K562 (cell line): Measurements from ENCODE around the gene CYTH4. TPM values are rescaled to one million over a fixed set of nuclear protein-coding genes. Genes with fewer than 3 reads are reported as not detected.

Experiments
- BRF2 ChIP-seq: IDR thresholded peaks from 3 replicates; pipeline ENCODE4 v1.6.1; 2011; ENCODE audit warnings: borderline replicate concordance, mild to moderate bottlenecking; ENCODE audit not compliant: insufficient read length, insufficient read depth
- FOS ChIP-seq: IDR thresholded peaks from 3 replicates; pipeline ENCODE4 v1.6.1; 2011; ENCODE audit not compliant: insufficient read length; ENCODE audit errors: extremely low read depth
- HDAC3 ChIP-seq: fragments of 450-650 bp; IDR thresholded peaks from 2 replicates; pipeline ENCODE4 v1.6.1; 2018; ENCODE audit warnings: borderline replicate concordance, mild to moderate bottlenecking, moderate library complexity; ENCODE audit not compliant: partially characterized antibody
- HMBOX1 ChIP-seq: sonication (generic); IDR thresholded peaks from 2 replicates; pipeline ENCODE4 v1.6.1; 2016
- HMGN3 ChIP-seq: IDR thresholded peaks from 2 replicates; pipeline ENCODE4 v1.6.1; 2011; ENCODE audit warnings: borderline replicate concordance, low read depth, mild to moderate bottlenecking, mixed read lengths, low read length; ENCODE audit not compliant: insufficient read length; ENCODE audit errors: extremely low read depth
- HNRNPL ChIP-seq: fragments of 200-400 bp; formaldehyde crosslinking; IDR thresholded peaks from 2 replicates; pipeline ENCODE4 v1.6.1; 2017; ENCODE audit warnings: low read depth, mild to moderate bottlenecking, low read length
- NR3C1 ChIP-seq: sonication (generic); formaldehyde crosslinking; IDR thresholded peaks from 2 replicates; pipeline ENCODE4 v1.8.1; 2022; ENCODE audit warnings: missing genetic modification reagents
- PRPF4 ChIP-seq: fragments of 200-400 bp; formaldehyde crosslinking; IDR thresholded peaks from one replicate; pipeline ENCODE4 v1.6.1; 2017; ENCODE audit warnings: low read length, low read depth, mild to moderate bottlenecking; ENCODE audit not compliant: insufficient read depth, poor library complexity, severe bottlenecking
- PTTG1 ChIP-seq: fragments of 450-650 bp; IDR thresholded peaks from 2 replicates; pipeline ENCODE4 v1.6.1; 2016; ENCODE audit warnings: low read depth, mild to moderate bottlenecking, missing genetic modification characterization, missing compliant biosample characterization
- SNIP1 ChIP-seq: fragments of 450-650 bp; IDR thresholded peaks from 2 replicates; pipeline ENCODE4 v1.7.1; 2017; ENCODE audit warnings: low read depth, mild to moderate bottlenecking
- WHSC1 ChIP-seq: IDR thresholded peaks from one replicate; pipeline ENCODE4 v1.6.1; 2012; ENCODE audit warnings: low read length, control low read depth, inconsistent platforms
- ZNF75A ChIP-seq: fragments of 450-650 bp; formaldehyde crosslinking; IDR thresholded peaks from 2 replicates; pipeline ENCODE4 v1.4.0; 2020; ENCODE audit warnings: mild to moderate bottlenecking
- ZNF764 ChIP-seq: fragments of 250-450 bp; sonication (Bioruptor Pico); IDR thresholded peaks from 2 replicates; pipeline ENCODE4 v1.4.0; 2020; ENCODE audit warnings: low read depth, mild to moderate bottlenecking, moderate library complexity
- ZNF77 ChIP-seq: fragments of 250-450 bp; sonication (Bioruptor Pico); IDR thresholded peaks from 2 replicates; pipeline ENCODE4 v1.5.0; 2020
- polyA plus RNA-seq, 8 experiments: library from polyadenylated mRNA; depleted of rRNA in 4 of 8; stranded (reverse) in 5 of 8; unstranded in 3 of 8; fragments of >200 nt; fragmentation: Nextera tagmentation in 2 of 8; fragmentation: Illumina TruSeq in 1 of 8; extraction: Ambion mirVana in 2 of 8; extraction: Trizol in 1 of 8; gene quantifications; 2 replicates each; pipeline versions ENCODE4 v1.2.1 to v1.2.3, GENCODE V29; 2011 to 2014; ENCODE audit warnings: inconsistent platforms in 1 of 8, missing spikeins in 1 of 8
- total RNA-seq, 7 experiments: library from RNA; depleted of rRNA in 6 of 7; stranded (reverse); fragments of >200 nt in 6 of 7; fragmentation: Illumina TruSeq in 2 of 7; extraction: Trizol in 2 of 7; gene quantifications; 2 replicates each; pipeline versions ENCODE4 v1.2.1 to v1.2.3, GENCODE V29; 2011 to 2021; ENCODE audit warnings: low replicate concordance in 1 of 7

CYTH4 gene
- total and polyA plus RNA-seq, 9 of the 15 experiments (the other 6 are each of a cell fraction or from before 2014, with no cell fraction given) = 0.03 to 2.0 (median 0.61) TPM; not detected in 1

GRCh38 chr22:37294747-37295146 lies 12.4 kb downstream of the CYTH4 start (continued):
- TF ChIP-seq BRF2 = no peak
- TF ChIP-seq ZNF764 (CRISPR knock-in tag) = no peak
- no peak for TF ChIP-seq FOS
- no peak for TF ChIP-seq HNRNPL
- TF ChIP-seq PTTG1 = no peak
- no peak for TF ChIP-seq PRPF4
- TF ChIP-seq SNIP1 = no peak
- no peak for TF ChIP-seq HMBOX1
- TF ChIP-seq HMGN3 = no peak
- TF ChIP-seq ZNF75A (CRISPR knock-in tag) = no peak
- no peak for TF ChIP-seq HDAC3
- no peak for TF ChIP-seq WHSC1
- no peak for TF ChIP-seq ZNF77 (CRISPR knock-in tag)
- no peak for TF ChIP-seq NR3C1
- TF ChIP-seq, all 486 proteins: peak for 0
